AG10803 (cell line): ENCODE data around the gene STYXL2.

Source experiments
- DNase-seq: peaks from one replicate; pipeline ENCODE4 v3.0.0; 2010; ENCODE audit warnings: low read depth
- H3K4me3 ChIP-seq: 2 replicates; pipeline ENCODE4 v1.5.1; 2011; ENCODE audit warnings: mild to moderate bottlenecking, low read length, control low read depth
- TF ChIP-seq, protein P1 (sequence below): conservative IDR thresholded peaks from 2 replicates; pipeline ENCODE4 v1.5.1; 2011; ENCODE audit warnings: mild to moderate bottlenecking, low read length, control low read depth, inconsistent platforms

STYXL2 gene

DNA sequence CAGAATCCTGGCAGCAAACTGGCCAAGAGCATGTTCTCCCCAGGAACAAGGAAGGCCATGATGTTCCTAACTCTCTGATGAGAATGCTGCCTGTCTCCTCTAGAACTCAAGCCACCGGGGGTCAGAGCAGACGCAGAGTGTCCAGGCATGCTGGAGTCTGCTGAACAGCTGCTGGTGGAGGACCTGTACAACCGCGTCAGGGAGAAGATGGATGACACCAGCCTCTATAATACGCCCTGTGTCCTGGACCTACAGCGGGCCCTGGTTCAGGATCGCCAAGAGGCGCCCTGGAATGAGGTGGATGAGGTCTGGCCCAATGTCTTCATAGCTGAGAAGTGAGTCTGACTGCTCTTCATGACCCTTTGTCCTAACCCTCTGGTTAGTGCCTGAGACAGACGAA lies 23.4 kb downstream of the STYXL2 start:
- no peak overlapping the region for H3K4me3 ChIP-seq
- TF ChIP-seq, protein P1, sequence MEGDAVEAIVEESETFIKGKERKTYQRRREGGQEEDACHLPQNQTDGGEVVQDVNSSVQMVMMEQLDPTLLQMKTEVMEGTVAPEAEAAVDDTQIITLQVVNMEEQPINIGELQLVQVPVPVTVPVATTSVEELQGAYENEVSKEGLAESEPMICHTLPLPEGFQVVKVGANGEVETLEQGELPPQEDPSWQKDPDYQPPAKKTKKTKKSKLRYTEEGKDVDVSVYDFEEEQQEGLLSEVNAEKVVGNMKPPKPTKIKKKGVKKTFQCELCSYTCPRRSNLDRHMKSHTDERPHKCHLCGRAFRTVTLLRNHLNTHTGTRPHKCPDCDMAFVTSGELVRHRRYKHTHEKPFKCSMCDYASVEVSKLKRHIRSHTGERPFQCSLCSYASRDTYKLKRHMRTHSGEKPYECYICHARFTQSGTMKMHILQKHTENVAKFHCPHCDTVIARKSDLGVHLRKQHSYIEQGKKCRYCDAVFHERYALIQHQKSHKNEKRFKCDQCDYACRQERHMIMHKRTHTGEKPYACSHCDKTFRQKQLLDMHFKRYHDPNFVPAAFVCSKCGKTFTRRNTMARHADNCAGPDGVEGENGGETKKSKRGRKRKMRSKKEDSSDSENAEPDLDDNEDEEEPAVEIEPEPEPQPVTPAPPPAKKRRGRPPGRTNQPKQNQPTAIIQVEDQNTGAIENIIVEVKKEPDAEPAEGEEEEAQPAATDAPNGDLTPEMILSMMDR, result no peak
- no peak for DNase-seq

GRCh38 chr1:167118188-167118587 lies 24.3 kb downstream of the STYXL2 start:
- TF ChIP-seq, protein P1, result no peak
- no peak overlapping the region for H3K4me3 ChIP-seq
- DNase-seq, result no peak

GRCh38 chr1:167119696-167120095 lies 25.8 kb downstream of the STYXL2 start:
- no peak for DNase-seq
- H3K4me3 ChIP-seq, result no peak overlapping the region
- TF ChIP-seq, protein P1, result no peak

DNA sequence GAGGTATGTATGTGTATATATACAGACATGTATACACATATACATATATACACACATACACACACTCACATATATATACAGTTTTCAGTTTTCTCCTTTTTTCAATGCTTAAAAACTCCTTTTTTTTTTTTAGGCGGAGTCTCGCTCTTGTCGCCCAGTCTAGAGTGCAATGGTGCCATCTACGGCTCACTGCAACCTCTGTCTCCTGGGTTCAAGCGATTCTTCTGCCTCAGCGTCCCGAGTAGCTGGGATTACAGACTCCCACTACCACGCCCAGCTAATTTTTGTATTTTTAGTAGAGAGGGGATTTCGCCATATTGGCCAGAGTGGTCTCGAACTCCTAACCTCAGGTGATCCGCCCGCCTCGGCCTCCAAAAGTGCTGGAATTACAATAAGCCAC lies 27.0 kb downstream of the STYXL2 start:
- TF ChIP-seq, protein P1, result no peak
- H3K4me3 ChIP-seq, result no peak overlapping the region
- DNase-seq, result no peak

- peak overlapping the region; percentile 38 for H3K4me3 ChIP-seq
- TF ChIP-seq, protein P1, result no peak
- peak; percentile 9 for DNase-seq
Measured at GRCh38 chr1:167121375-167122120, 27.7 kb downstream of the STYXL2 start.

GRCh38 chr1:167122121-167122480 lies 28.2 kb downstream of the STYXL2 start:
- TF ChIP-seq, protein P1, result no peak
- H3K4me3 ChIP-seq, result no peak overlapping the region
- no peak for DNase-seq

DNA sequence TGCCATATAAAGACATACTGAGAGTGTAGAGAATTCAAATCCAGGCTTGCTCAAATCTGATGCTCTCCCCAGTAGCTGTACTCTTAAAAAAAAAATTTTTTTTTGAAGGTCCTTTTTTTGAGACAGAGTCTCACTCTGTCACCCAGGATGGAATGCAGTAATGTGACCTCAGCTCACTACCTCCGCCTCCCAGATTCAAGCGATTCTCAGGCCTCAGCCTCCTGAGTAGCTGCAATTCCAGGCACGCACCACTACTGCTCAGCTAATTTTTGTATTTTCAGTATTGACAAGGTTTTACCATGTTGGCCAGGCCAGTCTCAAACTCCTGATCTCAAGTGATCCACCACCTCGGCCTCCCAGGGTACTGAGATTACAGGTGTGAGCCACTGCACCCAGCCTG lies 28.7 kb downstream of the STYXL2 start:
- TF ChIP-seq, protein P1, result no peak
- H3K4me3 ChIP-seq, result no peak overlapping the region
- no peak for DNase-seq
